GM12872 (cell line): ENCODE measurements around the gene NPFFR1.

Experiments used
- TF ChIP-seq, protein P1 (sequence below): IDR thresholded peaks from 3 replicates; pipeline ENCODE4 v1.5.1; 2011; ENCODE audit warnings: low read depth, mild to moderate bottlenecking, low read length, moderate library complexity; ENCODE audit not compliant: insufficient read depth

NPFFR1 gene

GRCh38 chr10:70315276-70315675 is 31.5 kb upstream of the NPFFR1 start:
- TF ChIP-seq, protein P1, sequence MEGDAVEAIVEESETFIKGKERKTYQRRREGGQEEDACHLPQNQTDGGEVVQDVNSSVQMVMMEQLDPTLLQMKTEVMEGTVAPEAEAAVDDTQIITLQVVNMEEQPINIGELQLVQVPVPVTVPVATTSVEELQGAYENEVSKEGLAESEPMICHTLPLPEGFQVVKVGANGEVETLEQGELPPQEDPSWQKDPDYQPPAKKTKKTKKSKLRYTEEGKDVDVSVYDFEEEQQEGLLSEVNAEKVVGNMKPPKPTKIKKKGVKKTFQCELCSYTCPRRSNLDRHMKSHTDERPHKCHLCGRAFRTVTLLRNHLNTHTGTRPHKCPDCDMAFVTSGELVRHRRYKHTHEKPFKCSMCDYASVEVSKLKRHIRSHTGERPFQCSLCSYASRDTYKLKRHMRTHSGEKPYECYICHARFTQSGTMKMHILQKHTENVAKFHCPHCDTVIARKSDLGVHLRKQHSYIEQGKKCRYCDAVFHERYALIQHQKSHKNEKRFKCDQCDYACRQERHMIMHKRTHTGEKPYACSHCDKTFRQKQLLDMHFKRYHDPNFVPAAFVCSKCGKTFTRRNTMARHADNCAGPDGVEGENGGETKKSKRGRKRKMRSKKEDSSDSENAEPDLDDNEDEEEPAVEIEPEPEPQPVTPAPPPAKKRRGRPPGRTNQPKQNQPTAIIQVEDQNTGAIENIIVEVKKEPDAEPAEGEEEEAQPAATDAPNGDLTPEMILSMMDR, result no peak

DNA sequence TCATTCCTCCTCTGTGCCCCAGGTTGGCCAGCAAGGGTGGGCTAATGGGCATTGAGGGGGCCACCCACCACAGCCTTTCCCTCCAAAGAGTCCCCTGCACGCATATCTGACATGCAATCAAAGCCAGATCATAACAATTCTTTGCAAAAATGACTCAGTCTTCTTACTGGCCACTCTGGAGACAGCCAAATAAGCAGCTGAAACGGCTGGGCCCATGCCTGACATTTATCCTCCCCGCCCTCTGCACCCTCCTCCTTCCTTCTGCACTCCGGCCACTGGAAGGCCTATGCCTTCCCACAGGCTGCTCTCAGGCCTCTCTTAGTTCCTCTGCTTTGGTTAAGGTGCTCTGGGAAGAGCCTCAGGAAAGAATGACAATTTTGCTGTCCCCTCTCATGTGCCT is 29.2 kb upstream of the NPFFR1 start:
- TF ChIP-seq, protein P1, result no peak

GRCh38 chr10:70312249-70312648 is 28.4 kb upstream of the NPFFR1 start:
- TF ChIP-seq, protein P1, result no peak

GRCh38 chr10:70311698-70312097 is 27.9 kb upstream of the NPFFR1 start:
- TF ChIP-seq, protein P1, result no peak

DNA sequence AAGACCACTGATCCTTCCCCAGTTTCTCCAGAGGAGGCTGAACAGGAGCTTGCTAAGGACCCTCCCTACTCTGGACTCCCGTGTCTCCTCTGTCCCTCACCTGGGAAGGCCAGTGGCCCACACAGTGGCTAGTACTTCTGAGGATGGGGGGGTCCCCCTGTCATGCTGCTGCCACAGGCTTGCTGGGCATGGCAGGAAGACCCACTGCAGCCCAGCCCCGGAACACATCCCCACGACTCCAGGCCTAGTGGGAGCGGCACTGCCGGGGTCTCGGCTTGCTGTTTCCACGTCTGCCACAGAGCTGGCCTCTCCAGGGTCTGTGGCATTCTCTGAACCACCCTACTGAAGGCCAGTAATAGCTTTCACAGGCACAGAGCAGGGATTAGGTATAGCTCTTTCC is 25.9 kb upstream of the NPFFR1 start:
- TF ChIP-seq, protein P1, result no peak

DNA sequence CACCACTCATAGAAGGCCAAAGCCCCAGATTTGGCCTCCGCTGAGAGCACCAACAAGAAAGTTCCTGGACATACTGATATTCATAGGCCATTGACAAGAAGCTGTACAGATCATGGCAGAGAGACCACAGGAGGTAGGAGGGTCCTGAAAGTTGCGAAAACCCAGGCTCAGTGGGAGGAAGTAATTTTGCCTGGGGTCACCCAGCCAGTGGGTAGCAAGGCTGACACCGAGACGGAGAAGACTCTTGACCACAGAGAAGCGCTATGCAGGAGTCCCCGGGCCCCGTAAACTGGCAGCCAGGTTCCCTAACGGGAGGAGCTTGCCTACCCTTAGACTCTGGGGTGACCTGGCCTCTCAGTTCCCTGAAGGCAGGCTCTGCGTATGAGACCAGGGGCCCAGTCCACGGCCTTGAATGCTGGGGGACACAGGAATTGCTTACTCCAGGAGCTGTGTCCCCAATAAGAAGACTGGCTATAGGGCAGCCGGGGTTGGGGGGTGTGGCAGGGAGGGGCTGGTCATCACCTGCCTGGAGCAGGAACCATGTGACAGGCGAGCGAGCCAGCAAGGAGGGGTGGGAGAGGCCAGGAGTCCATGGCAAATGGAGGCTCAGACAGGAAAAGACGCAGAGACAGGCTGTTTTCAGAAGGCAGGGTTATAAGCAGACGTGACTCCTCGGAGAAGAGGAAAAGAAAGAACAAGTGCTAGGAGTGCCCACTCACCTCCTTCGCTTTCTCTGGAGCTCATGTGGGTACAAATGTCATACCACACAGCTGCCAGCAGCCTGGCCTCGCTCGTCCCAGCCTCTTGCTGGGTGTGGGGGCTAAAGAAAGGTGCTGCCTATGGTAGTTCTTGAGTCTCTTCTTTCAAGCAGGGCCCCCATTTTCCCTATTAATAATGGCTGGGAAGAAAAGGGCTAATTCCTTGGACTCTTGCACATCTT is 24.6 kb upstream of the NPFFR1 start:
- TF ChIP-seq, protein P1, result no peak

DNA sequence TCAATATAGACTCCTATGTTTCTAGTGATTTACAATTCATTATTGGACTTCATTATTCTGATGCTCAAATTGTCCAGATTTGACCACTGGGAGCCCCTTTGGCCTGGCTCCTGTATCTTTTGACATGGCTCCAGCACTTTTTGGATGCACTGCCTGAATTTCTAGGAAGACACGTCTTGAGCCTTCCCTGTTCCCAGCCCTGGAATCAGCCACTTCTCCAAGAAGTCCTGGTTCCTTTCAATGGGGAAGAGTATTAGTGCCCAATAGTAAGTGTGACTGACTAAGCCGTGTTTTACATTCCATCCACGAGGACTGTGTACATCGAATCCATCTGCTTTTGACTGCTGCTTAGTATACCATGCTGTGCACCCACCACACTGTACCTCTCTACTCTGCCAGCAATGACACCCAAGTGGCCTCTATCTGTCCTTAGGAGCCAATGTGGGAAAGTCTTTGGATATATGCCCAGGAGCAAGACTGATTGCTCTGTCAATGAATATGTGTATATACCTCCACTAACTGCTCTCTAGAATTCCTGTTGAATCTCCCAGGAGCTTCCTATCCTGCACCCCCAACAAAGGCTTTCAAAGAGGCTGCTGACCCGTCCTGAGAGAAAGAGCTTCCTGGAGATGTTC is 23.2 kb upstream of the NPFFR1 start:
- TF ChIP-seq, protein P1, result no peak
